BLaER1 treated with 17β-estradiol and CSF1 and Interleukin-3, amounts not matched to agents 10 nM and 100 nM (cell line): Measurements from ENCODE around the gene RNASE11.

ENCODE experiments used
- H3K27ac ChIP-seq, 11 experiments: shearing (Covaris generic); formaldehyde crosslinking; 2 replicates each; pipeline ENCODE4 v1.8.1; 2022
- H3K27me3 ChIP-seq, 11 experiments: shearing (Covaris generic); formaldehyde crosslinking; 2 replicates each; pipeline ENCODE4 v1.8.1; 2022
- H3K36me3 ChIP-seq, 11 experiments: shearing (Covaris generic); formaldehyde crosslinking; 2 replicates each; pipeline ENCODE4 v1.8.1; 2022
- H3K4me1 ChIP-seq, 10 experiments: shearing (Covaris generic); formaldehyde crosslinking; 2 replicates each; pipeline ENCODE4 v1.8.1; 2022
- H3K4me2 ChIP-seq, 11 experiments: shearing (Covaris generic); formaldehyde crosslinking; 2 replicates each; pipeline ENCODE4 v1.8.1; 2022
- H3K4me3 ChIP-seq, 10 experiments: shearing (Covaris generic); formaldehyde crosslinking; 2 replicates each; pipeline ENCODE4 v1.8.1; 2022
- H3K9ac ChIP-seq, 11 experiments: shearing (Covaris generic); formaldehyde crosslinking; 2 replicates each; pipeline ENCODE4 v1.8.1; 2022
- H3K9me3 ChIP-seq, 11 experiments: shearing (Covaris generic); formaldehyde crosslinking; replicated peaks in 1 of 11; 2 replicates each; pipeline ENCODE4 v1.8.1; 2022
- H4K20me1 ChIP-seq, 11 experiments: shearing (Covaris generic); formaldehyde crosslinking; 2 replicates each; pipeline ENCODE4 v1.8.1; 2022
- Cebpa-rat ChIP-seq, 11 experiments: shearing (Covaris generic); IDR thresholded peaks; 2 replicates each; pipeline ENCODE4 v1.8.1; 2022

RNASE11 gene

DNA sequence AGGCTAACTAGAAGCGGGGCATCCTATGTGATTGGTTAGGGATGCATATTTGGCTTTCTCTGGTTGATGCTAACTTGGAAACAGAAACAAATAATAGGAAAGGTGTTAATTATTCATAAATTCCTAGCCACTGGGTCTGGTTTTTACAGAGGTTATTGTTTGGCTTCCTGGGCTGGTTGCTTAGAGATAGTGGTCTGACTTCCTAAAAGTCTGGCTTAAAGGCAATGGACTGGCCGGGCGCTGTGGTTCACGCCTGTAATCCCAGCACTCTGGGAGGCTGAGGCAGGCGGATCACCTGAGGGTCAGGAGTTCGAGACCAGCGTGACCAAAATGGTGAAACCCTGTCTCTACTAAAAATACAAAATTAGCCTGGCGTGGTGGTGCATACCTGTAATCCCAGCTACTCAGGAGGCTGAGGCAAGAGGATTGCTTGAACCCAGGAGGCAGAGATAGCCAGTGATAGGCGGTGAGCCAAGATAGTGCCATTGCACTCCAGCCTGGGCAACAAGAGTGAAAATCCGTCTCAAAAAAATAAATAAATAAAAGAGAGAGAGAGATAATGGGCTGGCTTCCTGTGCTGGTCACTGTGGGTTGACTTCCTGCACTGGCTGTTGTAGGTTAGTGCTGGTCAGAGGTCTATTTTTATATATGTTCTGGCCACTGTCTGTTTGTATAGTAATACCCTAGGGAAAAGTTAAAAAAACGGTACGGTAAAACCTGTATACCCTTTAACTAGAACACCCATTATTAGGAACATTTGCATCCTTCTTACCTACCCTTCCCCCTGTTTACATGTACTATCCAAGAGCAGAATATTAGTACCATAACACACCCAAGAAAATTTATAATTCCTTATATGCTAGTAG lies 29.6 kb upstream of the RNASE11 start:
- Histone ChIP-seq H3K27me3 (peaks cover 0 to 10% (median 7%) of the 10 kb centered on the region in 11 experiments; a peak in 13 of 22 replicates), H3K4me2 (peak overlapping the region; percentile 37 to 83 (median 67)), H4K20me1 (peaks cover 0 to 6% (median 0%) of the 10 kb centered on the region in 11 experiments; a peak in 2 of 22 replicates), H3K9me3 (no peaks in the 10 kb centered on the region), H3K36me3 (no peaks in the 10 kb centered on the region), H3K27ac (peak overlapping the region in 9 of 11 experiments; percentile 8 to 68 (median 51); a peak in 15 of 22 replicates), H3K4me1 (peaks cover 36 to 64% (median 53%) of the 10 kb centered on the region in 10 experiments), H3K9ac (peak overlapping the region in 1 of 11 experiments; percentile 12; a peak in 1 of 22 replicates), H3K4me3 (no peak overlapping the region)
- no peak for TF ChIP-seq Cebpa-rat (IDR thresholded peaks at IDR 0.05)

DNA sequence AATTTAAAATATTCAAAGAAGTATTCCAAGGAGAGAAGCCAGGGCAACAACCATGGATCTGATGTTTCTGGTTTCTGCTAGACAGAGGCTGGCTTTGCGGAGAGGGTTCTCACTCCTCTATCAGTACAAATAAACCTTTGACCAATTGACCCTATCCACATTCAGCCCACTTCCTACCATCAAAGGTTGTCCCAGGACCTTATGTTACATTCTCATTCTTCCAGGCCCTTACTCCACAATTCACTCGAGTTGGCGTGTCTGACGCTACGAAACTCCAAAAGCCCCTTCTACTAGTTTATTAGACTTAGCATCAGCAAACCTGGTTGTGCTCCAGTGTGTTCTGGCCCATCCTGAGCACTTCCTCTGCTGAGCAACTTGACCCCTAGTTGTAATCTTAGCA lies 28.2 kb upstream of the RNASE11 start:
- peaks cover 0 to 6% (median 0%) of the 10 kb centered on the region in 11 experiments; a peak in 2 of 22 replicates for H4K20me1 ChIP-seq
- no peaks in the 10 kb centered on the region for H3K36me3 ChIP-seq
- H3K9ac ChIP-seq: no peak overlapping the region
- H3K4me2 ChIP-seq: no peak overlapping the region
- H3K9me3 ChIP-seq: no peaks in the 10 kb centered on the region
- peaks cover 47 to 73% (median 63%) of the 10 kb centered on the region in 10 experiments for H3K4me1 ChIP-seq
- H3K4me3 ChIP-seq: no peak overlapping the region
- no peak overlapping the region for H3K27ac ChIP-seq
- no peak for TF ChIP-seq Cebpa-rat (IDR thresholded peaks at IDR 0.05)
- H3K27me3 ChIP-seq: peaks cover 0 to under 1% (median 0%) of the 10 kb centered on the region in 11 experiments; a peak in 1 of 22 replicates

DNA sequence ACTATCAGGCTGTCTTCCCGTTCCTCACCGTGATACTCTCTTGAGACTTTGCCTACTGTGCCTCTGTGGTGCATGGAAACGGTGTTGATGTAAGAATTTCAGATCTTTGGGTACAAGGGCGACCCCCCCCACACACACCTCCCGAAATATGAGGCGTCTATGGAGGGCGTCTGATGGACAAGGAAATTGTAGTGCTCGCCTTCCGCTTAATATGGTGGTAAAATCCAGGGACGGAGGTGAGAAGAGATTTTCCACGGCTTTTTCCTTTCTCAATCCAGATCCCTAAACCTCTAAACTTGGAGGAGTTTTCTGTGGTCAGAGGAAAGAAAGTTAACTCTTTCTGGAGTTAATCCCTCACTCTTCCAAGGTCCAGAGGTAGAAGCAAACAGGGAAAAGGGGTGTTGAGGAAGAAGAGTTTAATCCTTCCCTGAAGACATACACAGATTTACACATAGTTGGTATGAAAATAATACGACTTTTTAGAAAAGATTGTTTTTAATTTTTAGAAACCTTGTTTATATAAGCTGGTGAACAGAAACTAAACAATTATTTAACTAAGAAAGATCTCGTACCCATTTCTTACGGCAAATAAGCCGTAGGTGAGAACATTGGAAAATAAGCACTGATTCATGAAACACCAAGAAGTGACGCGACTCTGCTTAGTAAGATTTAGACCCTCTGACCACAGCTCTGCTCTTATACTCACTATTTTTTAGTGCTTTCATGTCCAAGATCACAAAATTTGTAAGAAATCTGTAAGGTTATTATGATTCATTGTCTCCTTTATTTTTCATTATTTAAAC lies 26.4 kb upstream of the RNASE11 start:
- Histone ChIP-seq H3K9me3 (no peaks in the 10 kb centered on the region), H3K9ac (peak overlapping the region; percentile 50 to 79 (median 67)), H3K36me3 (no peaks in the 10 kb centered on the region), H3K4me1 (peaks cover 58 to 81% (median 74%) of the 10 kb centered on the region in 10 experiments), H3K27ac (peak overlapping the region in 10 of 11 experiments; percentile 16 to 65 (median 50); a peak in 19 of 22 replicates), H4K20me1 (peaks cover 0 to 6% (median 0%) of the 10 kb centered on the region in 11 experiments; a peak in 2 of 22 replicates), H3K4me2 (peak overlapping the region; percentile 77 to 92 (median 82)), H3K4me3 (peak overlapping the region; percentile 58 to 72 (median 62)), H3K27me3 (peaks cover 0 to 13% (median 0%) of the 10 kb centered on the region in 11 experiments; a peak in 3 of 22 replicates)
- TF ChIP-seq Cebpa-rat (IDR thresholded peaks at IDR 0.05): no peak

DNA sequence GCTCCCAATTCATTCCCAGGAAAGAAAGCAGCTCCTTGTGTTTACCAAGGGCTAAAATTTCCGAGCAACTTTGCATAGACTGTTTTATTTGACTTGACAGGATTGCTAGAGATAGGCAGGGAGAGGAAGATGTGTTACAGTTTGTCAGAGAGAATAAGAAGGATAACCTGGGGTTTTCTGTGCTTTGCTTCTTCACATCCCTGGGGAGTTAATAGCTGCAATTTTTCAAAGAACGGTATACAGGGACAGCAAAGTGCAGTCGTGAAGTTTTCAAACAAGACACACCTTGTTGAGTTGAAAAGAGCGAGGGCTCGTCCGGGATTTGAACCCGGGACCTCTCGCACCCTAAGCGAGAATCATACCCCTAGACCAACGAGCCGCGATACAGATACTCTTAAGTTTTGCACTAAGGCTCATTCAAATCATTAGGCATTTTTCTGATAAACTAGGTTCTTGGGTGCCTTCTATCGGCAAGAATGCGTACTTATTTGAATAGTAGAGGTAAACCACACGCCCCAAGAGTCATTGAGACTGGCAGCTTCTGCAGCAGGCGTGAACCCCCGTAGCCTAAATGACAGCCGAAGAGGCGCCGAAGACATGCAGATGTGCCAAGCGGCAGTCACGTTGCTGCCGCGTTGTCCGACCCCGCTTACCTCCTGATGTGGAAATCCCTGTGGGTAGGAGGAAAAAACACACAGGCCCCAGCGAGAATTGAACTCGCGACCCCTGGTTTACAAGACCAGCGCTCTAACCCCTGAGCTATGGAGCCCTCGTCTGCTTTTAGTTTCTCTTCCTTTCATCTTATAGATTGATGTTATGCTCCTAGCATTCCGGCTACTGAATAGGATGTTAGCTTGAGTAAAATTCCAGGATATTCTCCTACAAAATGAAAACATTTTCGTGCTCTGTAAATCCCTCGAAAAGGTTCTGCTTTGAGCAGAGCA lies 25.6 kb upstream of the RNASE11 start:
- H3K27me3 ChIP-seq: peaks cover 0 to 13% (median 0%) of the 10 kb centered on the region in 11 experiments; a peak in 3 of 22 replicates
- peaks cover 0 to 6% (median 0%) of the 10 kb centered on the region in 11 experiments; a peak in 2 of 22 replicates for H4K20me1 ChIP-seq
- H3K4me1 ChIP-seq: peaks cover 64 to 79% (median 71%) of the 10 kb centered on the region in 10 experiments
- no peaks in the 10 kb centered on the region for H3K36me3 ChIP-seq
- peak overlapping the region; percentile 58 to 72 (median 62) for H3K4me3 ChIP-seq
- H3K9ac ChIP-seq: peak overlapping the region; percentile 50 to 79 (median 67)
- H3K4me2 ChIP-seq: peak overlapping the region; percentile 77 to 92 (median 82)
- TF ChIP-seq Cebpa-rat (IDR thresholded peaks at IDR 0.05): peak in 2 of 11 experiments; percentile 21 to 67; a peak in 1 of 22 replicates
- H3K27ac ChIP-seq: peak overlapping the region in 10 of 11 experiments; percentile 16 to 65 (median 50); a peak in 19 of 22 replicates
- H3K9me3 ChIP-seq: no peaks in the 10 kb centered on the region

DNA sequence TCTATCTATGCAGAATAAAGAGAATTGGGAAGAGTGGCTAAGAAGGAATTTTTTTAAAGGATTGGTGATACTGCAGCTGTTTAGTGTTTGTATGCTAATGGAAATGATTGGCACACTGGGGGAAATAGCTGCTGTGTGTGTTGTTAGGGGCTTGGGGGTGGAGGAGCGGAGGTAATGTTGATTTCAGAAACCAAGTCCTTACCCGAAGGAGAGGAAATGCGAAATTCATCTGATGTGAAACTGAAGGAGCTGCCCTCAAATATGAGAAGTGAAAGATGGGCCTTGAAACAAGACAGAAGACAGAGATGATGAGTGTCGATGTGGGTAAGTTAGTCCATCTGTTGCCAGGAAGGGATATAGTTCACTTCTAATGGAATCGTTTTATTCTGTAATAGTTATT lies 24.6 kb upstream of the RNASE11 start:
- peaks cover 60 to 73% (median 66%) of the 10 kb centered on the region in 10 experiments for H3K4me1 ChIP-seq
- peaks cover 0 to 13% (median 0%) of the 10 kb centered on the region in 11 experiments; a peak in 3 of 22 replicates for H3K27me3 ChIP-seq
- no peaks in the 10 kb centered on the region for H3K36me3 ChIP-seq
- H4K20me1 ChIP-seq: peaks cover 0 to 6% (median 0%) of the 10 kb centered on the region in 11 experiments; a peak in 2 of 22 replicates
- H3K9ac ChIP-seq: peak overlapping the region in 4 of 11 experiments; percentile 24 to 70 (median 50); a peak in 5 of 22 replicates
- peak overlapping the region; percentile 77 to 92 (median 82) for H3K4me2 ChIP-seq
- no peaks in the 10 kb centered on the region for H3K9me3 ChIP-seq
- H3K4me3 ChIP-seq: peak overlapping the region in 9 of 10 experiments; percentile 7 to 66 (median 60); a peak in 11 of 20 replicates
- no peak for TF ChIP-seq Cebpa-rat (IDR thresholded peaks at IDR 0.05)
- H3K27ac ChIP-seq: peak overlapping the region in 9 of 11 experiments; percentile 4 to 65 (median 47); a peak in 13 of 22 replicates

DNA sequence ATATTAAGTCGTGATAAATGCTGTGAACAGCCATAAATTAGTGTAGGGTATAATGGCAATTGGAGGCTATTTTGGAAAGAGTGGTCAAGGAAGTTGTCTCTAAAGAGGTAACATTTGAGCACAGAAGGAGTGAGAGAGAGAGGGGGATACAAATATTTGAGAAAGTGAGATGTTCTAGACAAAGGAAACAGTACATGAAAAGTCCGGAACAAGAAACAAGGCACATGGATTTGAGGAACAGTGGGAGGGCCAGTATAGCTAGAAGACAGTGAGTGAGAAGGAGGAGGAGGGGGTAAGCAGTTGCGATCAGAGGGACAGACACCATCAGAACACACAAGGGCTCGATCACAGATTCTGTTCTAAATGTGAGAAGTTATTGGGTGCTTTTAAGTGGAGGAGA lies 23.5 kb upstream of the RNASE11 start:
- Histone ChIP-seq H3K4me1 (peaks cover 53 to 67% (median 59%) of the 10 kb centered on the region in 10 experiments), H3K9me3 (no peaks in the 10 kb centered on the region), H3K4me3 (no peak overlapping the region), H3K36me3 (no peaks in the 10 kb centered on the region), H4K20me1 (peaks cover 0 to 6% (median 0%) of the 10 kb centered on the region in 11 experiments; a peak in 2 of 22 replicates), H3K9ac (no peak overlapping the region), H3K27ac (no peak overlapping the region), H3K4me2 (peak overlapping the region; percentile 77 to 92 (median 82); a peak in 21 of 22 replicates), H3K27me3 (peaks cover 0 to 13% (median 0%) of the 10 kb centered on the region in 11 experiments; a peak in 3 of 22 replicates)
- TF ChIP-seq Cebpa-rat (IDR thresholded peaks at IDR 0.05): no peak

DNA sequence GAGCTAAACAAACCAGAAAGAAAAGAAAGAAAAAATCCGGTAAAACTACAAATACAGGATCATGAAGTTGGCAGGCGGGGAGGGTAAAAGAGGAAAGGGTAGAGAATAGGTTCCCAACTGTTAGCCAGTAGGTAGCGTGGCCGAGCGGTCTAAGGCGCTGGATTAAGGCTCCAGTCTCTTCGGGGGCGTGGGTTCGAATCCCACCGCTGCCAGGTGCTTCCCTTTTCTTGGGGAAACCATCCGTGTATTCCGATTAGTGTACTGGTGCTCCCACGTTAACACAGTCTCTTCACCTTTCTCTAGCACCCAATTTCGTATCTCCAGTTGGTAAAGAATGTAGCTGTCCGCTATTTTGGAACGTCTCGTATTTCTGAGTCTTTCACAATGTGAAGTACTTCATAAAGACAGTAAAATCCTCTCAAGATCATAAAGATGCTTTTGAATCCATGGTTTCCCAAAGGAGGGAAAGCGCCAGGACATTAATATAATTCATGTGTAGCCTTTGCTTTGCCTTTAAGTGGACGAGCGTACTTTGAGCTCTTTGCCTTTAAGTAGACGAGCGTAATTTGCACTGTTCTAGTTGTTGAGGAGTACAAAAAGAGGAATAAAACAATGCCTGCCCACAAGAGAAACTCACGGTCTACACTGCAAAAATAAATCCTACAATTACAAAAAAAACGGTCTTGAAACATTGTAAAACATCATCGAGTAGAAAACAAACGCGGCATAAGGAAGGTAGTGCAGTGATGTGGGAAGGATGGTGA lies 22.4 kb upstream of the RNASE11 start:
- no peak for TF ChIP-seq Cebpa-rat (IDR thresholded peaks at IDR 0.05)
- peak overlapping the region; percentile 62 to 92 (median 82) for H3K4me2 ChIP-seq
- peaks cover 0 to 6% (median 0%) of the 10 kb centered on the region in 11 experiments; a peak in 2 of 22 replicates for H4K20me1 ChIP-seq
- H3K36me3 ChIP-seq: no peaks in the 10 kb centered on the region
- H3K9ac ChIP-seq: peak overlapping the region; percentile 69 to 82 (median 81)
- no peaks in the 10 kb centered on the region for H3K9me3 ChIP-seq
- peaks cover 0 to 13% (median 0%) of the 10 kb centered on the region in 11 experiments; a peak in 3 of 22 replicates for H3K27me3 ChIP-seq
- peaks cover 48 to 67% (median 59%) of the 10 kb centered on the region in 10 experiments for H3K4me1 ChIP-seq
- H3K27ac ChIP-seq: peak overlapping the region in 10 of 11 experiments; percentile 28 to 65 (median 56); a peak in 16 of 22 replicates
- peak overlapping the region; percentile 74 to 98 (median 92) for H3K4me3 ChIP-seq
